Thymus (tissue), 11 donors: ENCODE data around the gene LIPF. TPM values are rescaled to one million over a fixed set of nuclear protein-coding genes. Genes with fewer than 3 reads are reported as not detected.
"Not testable (repeated sequence)": the region's sequence is repeated elsewhere in the genome, so short reads cannot be mapped to it uniquely, and the experiment has no call there.

ENCODE experiments used
- DNase-seq, 9 donors: peaks; one replicate each; pipeline ENCODE4 v3.0.0-alpha.2; 2013; ENCODE audit warnings: low spot score in 9 of 9, low read depth in 6 of 9, missing footprints in 1 of 9
- H3K27ac ChIP-seq, 2 donors: one replicate each; pipeline ENCODE4 v1.5.1; 2013; ENCODE audit warnings: control low read depth in 1 of 2, low read depth in 1 of 2, low read length in 1 of 2, mild to moderate bottlenecking in 1 of 2, moderate library complexity in 1 of 2
- H3K27me3 ChIP-seq, 2 donors: one replicate each; pipeline ENCODE4 v1.5.1; 2013; ENCODE audit warnings: low read length in 1 of 2; ENCODE audit not compliant: control insufficient read depth in 2 of 2, insufficient read depth in 1 of 2
- H3K36me3 ChIP-seq, 2 donors: one replicate each; pipeline ENCODE4 v1.5.1; 2013; ENCODE audit warnings: low read length in 1 of 2, mild to moderate bottlenecking in 1 of 2, moderate library complexity in 1 of 2; ENCODE audit not compliant: control insufficient read depth in 2 of 2, insufficient read depth in 2 of 2
- H3K4me1 ChIP-seq, 2 donors: one replicate each; pipeline ENCODE4 v1.5.1; 2013; ENCODE audit warnings: low read length in 2 of 2; ENCODE audit not compliant: control insufficient read depth in 2 of 2, insufficient read depth in 2 of 2
- H3K4me3 ChIP-seq, 2 donors: one replicate each; pipeline ENCODE4 v1.5.1; 2013; ENCODE audit warnings: low read length in 2 of 2, control low read depth in 1 of 2, mild to moderate bottlenecking in 1 of 2
- H3K9me3 ChIP-seq, 2 donors: one replicate each; pipeline ENCODE4 v1.5.1; 2013; ENCODE audit warnings: low read length in 1 of 2, mild to moderate bottlenecking in 1 of 2; ENCODE audit not compliant: control insufficient read depth in 2 of 2, insufficient read depth in 1 of 2
- WGBS: extraction: QIAGEN DNeasy Blood & Tissue Kit; methylation state at CpG from one replicate; pipeline ENCODE4 v1.1.7; 2013; 5-methylcytosine and 5-hydroxymethylcytosine counted together
- polyA plus RNA-seq: library from polyadenylated mRNA; stranded (reverse); fragments of 200-250 nt; gene quantifications from one replicate; pipeline ENCODE4 v1.2.3, GENCODE V29; 2013
- total RNA-seq: library from RNA; stranded (reverse); fragments of 120-200 nt; gene quantifications from one replicate; pipeline ENCODE4 v1.2.4, GENCODE V29; 2013
- donor health status: healthy.

LIPF gene
- total and polyA plus RNA-seq, 2 donors = 0.14 to 1.0 TPM

GRCh38 chr10:88693392-88694020 lies 29.3 kb downstream of the LIPF start:
- no peaks in the 10 kb centered on the region for H3K27me3 ChIP-seq
- no peak overlapping the region for H3K27ac ChIP-seq
- H3K4me1 ChIP-seq = no peaks in the 10 kb centered on the region
- 78% methylated on average over 4 of the region's 4 CpGs for WGBS
- DNase-seq = no peak
- no peak overlapping the region for H3K4me3 ChIP-seq
- no peaks in the 10 kb centered on the region for H3K36me3 ChIP-seq
- no peaks in the 10 kb centered on the region for H3K9me3 ChIP-seq

GRCh38 chr10:88702848-88703597 lies 38.8 kb downstream of the LIPF start:
- Histone ChIP-seq H3K36me3 (no peaks in the 10 kb centered on the region), H3K9me3 (no peaks in the 10 kb centered on the region), H3K4me3 (no peak overlapping the region), H3K27ac (no peak overlapping the region), H3K27me3 (no peaks in the 10 kb centered on the region), H3K4me1 (no peaks in the 10 kb centered on the region)
- WGBS = 94% methylated on average over 4 of the region's 4 CpGs
- no peak for DNase-seq

- Histone ChIP-seq H3K4me3 (no peak within 1 kb of the TSS), H3K27me3 (no peaks in the 10 kb centered on the region), H3K4me1 (no peaks in the 10 kb centered on the region), H3K27ac (no peak within 1 kb of the TSS), H3K36me3 (no peaks in the 10 kb centered on the region), H3K9me3 (no peaks in the 10 kb centered on the region)
- no peak for DNase-seq
- WGBS = 99% methylated on average over 1 of the region's 1 CpG
Measured at GRCh38 chr10:88705958-88706357, 41.7 kb downstream of the LIPF start, which contains the start of gene LIPK. Gene LIPK (plus strand): TSS chr10:88706249. CDS start chr10:88724544, 18,295 bp downstream.

- Histone ChIP-seq H3K4me1 (no peaks in the 10 kb centered on the region), H3K9me3 (no peaks in the 10 kb centered on the region), H3K27me3 (no peaks in the 10 kb centered on the region), H3K4me3 (no peak overlapping the region), H3K27ac (no peak overlapping the region), H3K36me3 (no peaks in the 10 kb centered on the region)
- no peak for DNase-seq
- 93% methylated on average over 2 of the region's 2 CpGs for WGBS
Measured at GRCh38 chr10:88707429-88708155, 43.4 kb downstream of the LIPF start.

GRCh38 chr10:88709361-88709760 lies 45.1 kb downstream of the LIPF start:
- not testable (repeated sequence) for H3K36me3 ChIP-seq, H3K27me3 ChIP-seq, H3K4me1 ChIP-seq, H3K27ac ChIP-seq, H3K4me3 ChIP-seq, DNase-seq, H3K9me3 ChIP-seq
- 83% methylated on average over 6 of the region's 6 CpGs for WGBS

GRCh38 chr10:88715517-88715916 lies 51.3 kb downstream of the LIPF start:
- Histone ChIP-seq H3K9me3 (no peaks in the 10 kb centered on the region), H3K4me1 (no peaks in the 10 kb centered on the region), H3K4me3 (no peak overlapping the region), H3K27ac (no peak overlapping the region), H3K27me3 (no peaks in the 10 kb centered on the region), H3K36me3 (no peaks in the 10 kb centered on the region)
- DNase-seq = no peak
- WGBS = 99% methylated on average over 1 of the region's 1 CpG

GRCh38 chr10:88721392-88721791 lies 57.1 kb downstream of the LIPF start:
- no peaks in the 10 kb centered on the region for H3K27me3 ChIP-seq
- WGBS = 96% methylated on average over 4 of the region's 4 CpGs
- no peaks in the 10 kb centered on the region for H3K9me3 ChIP-seq
- no peak overlapping the region for H3K4me3 ChIP-seq
- no peaks in the 10 kb centered on the region for H3K4me1 ChIP-seq
- no peak for DNase-seq
- no peaks in the 10 kb centered on the region for H3K36me3 ChIP-seq
- no peak overlapping the region for H3K27ac ChIP-seq

GRCh38 chr10:88725798-88726197 lies 61.6 kb downstream of the LIPF start:
- Histone ChIP-seq H3K4me1 (no peaks in the 10 kb centered on the region), H3K27ac (no peak overlapping the region), H3K27me3 (no peaks in the 10 kb centered on the region), H3K4me3 (no peak overlapping the region), H3K9me3 (no peaks in the 10 kb centered on the region), H3K36me3 (no peaks in the 10 kb centered on the region)
- WGBS = 8% methylated on average over 1 of the region's 1 CpG
- DNase-seq = no peak

- Histone ChIP-seq H3K36me3 (no peaks in the 10 kb centered on the region), H3K27me3 (no peaks in the 10 kb centered on the region), H3K9me3 (no peaks in the 10 kb centered on the region), H3K4me3 (no peak overlapping the region), H3K4me1 (no peaks in the 10 kb centered on the region), H3K27ac (no peak overlapping the region)
- WGBS = 92% methylated on average over 30 of the region's 30 CpGs
- peak in 3 of 9 donors; percentile 9 to 26 (median 12) for DNase-seq
Measured at GRCh38 chr10:88728107-88728763, 64.0 kb downstream of the LIPF start.
